Astrocyte (in vitro differentiated cells and primary cell): ENCODE data around the gene POMGNT1.

Experiments used
- CTCF ChIP-seq: IDR thresholded peaks from 2 replicates; pipeline ENCODE4 v1.5.1; 2011; ENCODE audit warnings: low read depth, mild to moderate bottlenecking, inconsistent platforms, low read length, moderate library complexity; ENCODE audit not compliant: insufficient read depth
- EZH2 ChIP-seq: IDR thresholded peaks from 2 replicates; pipeline ENCODE4 v1.6.1; 2012; ENCODE audit warnings: mild to moderate bottlenecking, low read length, inconsistent platforms; ENCODE audit not compliant: insufficient read depth

- TF ChIP-seq CTCF (no peak), EZH2 (no peak)
Measured at GRCh38 chr1:46150085-46150484, 48.1 kb downstream of the POMGNT1 start.
